SK-N-SH treated with all-trans-retinoic acid at 6 μM for 48 hours (cell line): Measurements from ENCODE around the gene ZFP92.

ENCODE experiments used
- ATAC-seq: fragments of 200-7000 bp; cut with Tn5 transposase; 3 replicates; pipeline ENCODE4 v1.9.1; 2020; ENCODE audit warnings: mild to moderate bottlenecking, moderate library complexity
- ARNTL ChIP-seq: fragments of 450-650 bp; formaldehyde crosslinking; IDR thresholded peaks from 2 replicates; pipeline ENCODE4 v1.5.0; 2020; ENCODE audit warnings: low read depth, mild to moderate bottlenecking, moderate library complexity, borderline replicate concordance
- BACH2 ChIP-seq: fragments of 250-450 bp; sonication (Bioruptor Pico); IDR thresholded peaks from 2 replicates; pipeline ENCODE4 v1.9.0; 2021; ENCODE audit warnings: mild to moderate bottlenecking, borderline replicate concordance
- CREB5 ChIP-seq: fragments of 250-450 bp; sonication (Bioruptor Pico); IDR thresholded peaks from 2 replicates; pipeline ENCODE4 v1.5.1; 2020; ENCODE audit warnings: low read depth, mild to moderate bottlenecking, moderate library complexity
- CSDC2 ChIP-seq: fragments of 250-450 bp; sonication (Bioruptor Pico); IDR thresholded peaks from 2 replicates; pipeline ENCODE4 v1.5.0; 2020; ENCODE audit warnings: mild to moderate bottlenecking, moderate library complexity
- CSRNP3 ChIP-seq: fragments of 250-450 bp; sonication (Bioruptor Pico); IDR thresholded peaks from 2 replicates; pipeline ENCODE4 v1.5.1; 2021; ENCODE audit warnings: mild to moderate bottlenecking, moderate library complexity
- ESRRG ChIP-seq: fragments of 250-450 bp; sonication (Bioruptor Pico); IDR thresholded peaks from 2 replicates; pipeline ENCODE4 v1.6.1; 2021; ENCODE audit warnings: mild to moderate bottlenecking
- GLIS3 ChIP-seq: fragments of 250-450 bp; sonication (Bioruptor Pico); IDR thresholded peaks from 2 replicates; pipeline ENCODE4 v1.5.0; 2020; ENCODE audit warnings: mild to moderate bottlenecking, moderate library complexity
- ISL1 ChIP-seq: fragments of 250-450 bp; sonication (Bioruptor Pico); IDR thresholded peaks from 2 replicates; pipeline ENCODE4 v2.1.2; 2022; ENCODE audit warnings: mild to moderate bottlenecking, moderate library complexity
- OSR1 ChIP-seq: fragments of 250-450 bp; sonication (Bioruptor Pico); IDR thresholded peaks from 2 replicates; pipeline ENCODE4 v1.8.0; 2022; ENCODE audit warnings: moderate library complexity, mild to moderate bottlenecking, inconsistent platforms
- PATZ1 ChIP-seq: fragments of 250-450 bp; sonication (Bioruptor Pico); IDR thresholded peaks from 2 replicates; pipeline ENCODE4 v1.8.0; 2020; ENCODE audit warnings: mild to moderate bottlenecking, moderate library complexity, borderline replicate concordance
- POU6F1 ChIP-seq: fragments of 250-450 bp; sonication (Bioruptor Pico); IDR thresholded peaks from 2 replicates; pipeline ENCODE4 v1.8.0; 2021; ENCODE audit warnings: low read depth, mild to moderate bottlenecking, moderate library complexity, borderline replicate concordance
- SNAI2 ChIP-seq: fragments of 250-450 bp; sonication (Bioruptor Pico); IDR thresholded peaks from 2 replicates; pipeline ENCODE4 v1.5.0; 2020; ENCODE audit warnings: mild to moderate bottlenecking, moderate library complexity
- TCF4 ChIP-seq: fragments of 250-450 bp; sonication (Bioruptor Pico); IDR thresholded peaks from 2 replicates; pipeline ENCODE4 v1.8.0; 2021; ENCODE audit warnings: mild to moderate bottlenecking, moderate library complexity, borderline replicate concordance
- TSHZ2 ChIP-seq: fragments of 250-450 bp; sonication (Bioruptor Pico); IDR thresholded peaks from 2 replicates; pipeline ENCODE4 v1.5.0; 2020; ENCODE audit warnings: mild to moderate bottlenecking, moderate library complexity
- ZC3H10 ChIP-seq: fragments of 250-450 bp; sonication (Bioruptor Pico); IDR thresholded peaks from 2 replicates; pipeline ENCODE4 v1.5.1; 2021; ENCODE audit warnings: mild to moderate bottlenecking, moderate library complexity
- ZFP3 ChIP-seq: fragments of 250-450 bp; sonication (Bioruptor Pico); IDR thresholded peaks from 2 replicates; pipeline ENCODE4 v1.5.0; 2020; ENCODE audit warnings: mild to moderate bottlenecking, moderate library complexity
- ZNF565 ChIP-seq: fragments of 450-650 bp; formaldehyde crosslinking; conservative IDR thresholded peaks from 2 replicates; pipeline ENCODE4 v1.5.0; 2020; ENCODE audit warnings: low read depth, mild to moderate bottlenecking, moderate library complexity
- ZNF70 ChIP-seq: fragments of 450-650 bp; formaldehyde crosslinking; IDR thresholded peaks from 2 replicates; pipeline ENCODE4 v1.5.0; 2020; ENCODE audit warnings: mild to moderate bottlenecking, moderate library complexity

ZFP92 gene

GRCh38 chrX:153459986-153460385 lies 48.7 kb downstream of the ZFP92 start:
- ATAC-seq = peak; percentile 54
- TF ChIP-seq SNAI2 (CRISPR knock-in tag) (no peak), BACH2 (CRISPR knock-in tag) (no peak), CSDC2 (CRISPR knock-in tag) (no peak), ISL1 (CRISPR knock-in tag) (no peak), GLIS3 (CRISPR knock-in tag) (no peak), OSR1 (CRISPR knock-in tag) (no peak), ZNF565 (CRISPR knock-in tag) (no peak), ZFP3 (CRISPR knock-in tag) (no peak), CSRNP3 (CRISPR knock-in tag) (no peak), ZC3H10 (CRISPR knock-in tag) (no peak), TSHZ2 (CRISPR knock-in tag) (no peak), ESRRG (CRISPR knock-in tag) (no peak), ARNTL (CRISPR knock-in tag) (no peak), PATZ1 (CRISPR knock-in tag) (no peak)

- TF ChIP-seq ZNF565 (CRISPR knock-in tag) = no peak
- no peak for TF ChIP-seq CSRNP3 (CRISPR knock-in tag)
- TF ChIP-seq SNAI2 (CRISPR knock-in tag) = no peak
- TF ChIP-seq BACH2 (CRISPR knock-in tag) = no peak
- TF ChIP-seq CREB5 = no peak
- no peak for TF ChIP-seq POU6F1
- no peak for TF ChIP-seq ARNTL (CRISPR knock-in tag)
- no peak for TF ChIP-seq ZC3H10 (CRISPR knock-in tag)
- no peak for TF ChIP-seq TCF4 (CRISPR knock-in tag)
- TF ChIP-seq ZNF70 (CRISPR knock-in tag) = no peak
- no peak for TF ChIP-seq ESRRG (CRISPR knock-in tag)
- no peak for TF ChIP-seq PATZ1 (CRISPR knock-in tag)
- ATAC-seq = peak; percentile 92
Observed at GRCh38 chrX:153460826-153461225, 49.6 kb downstream of the ZFP92 start.
